Glutamatergic neuron (in vitro differentiated cells): Measurements from ENCODE around the gene TCERG1L. TPM values are rescaled to one million over a fixed set of nuclear protein-coding genes. Genes with fewer than 3 reads are reported as not detected.

Experiments used
- DNase-seq: peaks from one replicate; pipeline ENCODE4 v3.0.0; 2022
- H3K27ac Mint-ChIP-seq: one replicate; pipeline ENCODE4 v1.8.0; 2020; ENCODE audit warnings: mild to moderate bottlenecking, mixed read lengths, inconsistent platforms; ENCODE audit not compliant: unreplicated experiment
- H3K27me3 Mint-ChIP-seq: one replicate; pipeline ENCODE4 v1.8.0; 2020; ENCODE audit warnings: mild to moderate bottlenecking, moderate library complexity, mixed read lengths, inconsistent platforms; ENCODE audit not compliant: unreplicated experiment
- H3K36me3 Mint-ChIP-seq: one replicate; pipeline ENCODE4 v1.8.0; 2020; ENCODE audit warnings: mild to moderate bottlenecking, mixed read lengths, inconsistent platforms; ENCODE audit not compliant: unreplicated experiment
- H3K4me1 Mint-ChIP-seq: one replicate; pipeline ENCODE4 v1.8.0; 2020; ENCODE audit warnings: mild to moderate bottlenecking, low read depth, mixed read lengths, inconsistent platforms; ENCODE audit not compliant: unreplicated experiment
- H3K4me3 Mint-ChIP-seq: one replicate; pipeline ENCODE4 v1.8.0; 2020; ENCODE audit warnings: mild to moderate bottlenecking, mixed read lengths, inconsistent platforms; ENCODE audit not compliant: unreplicated experiment
- H3K9me3 Mint-ChIP-seq: one replicate; pipeline ENCODE4 v1.8.0; 2020; ENCODE audit warnings: mild to moderate bottlenecking, moderate library complexity, mixed read lengths, inconsistent platforms; ENCODE audit not compliant: unreplicated experiment
- CTCF ChIP-seq: fragments of 200-600 bp; sonication (generic); IDR thresholded peaks from one replicate; pipeline ENCODE4 v1.5.0; 2021; ENCODE audit not compliant: partially characterized antibody, unreplicated experiment
- long read RNA-seq: library from polyadenylated mRNA; unstranded; transcript quantifications from one replicate; pipeline ENCODE4 v2.0.0, GENCODE V29; 2020; ENCODE audit not compliant: unreplicated experiment
- total RNA-seq: library from RNA; stranded (reverse); fragmentation: NEBNext Ultra II Directional; extraction: Animal tissue kit (Norgen Biotek cat#: 25700); gene quantifications from one replicate; pipeline ENCODE4 v1.2.1, GENCODE V29; 2021; ENCODE audit not compliant: unreplicated experiment

TCERG1L gene
- total RNA-seq, result 2.2 TPM
- long read RNA-seq, result 0 reads

- TF ChIP-seq CTCF, result no peak
- H3K36me3 Mint-ChIP-seq, result peaks cover 5% of the 10 kb centered on the region
- H3K4me1 Mint-ChIP-seq, result no peaks in the 10 kb centered on the region
- DNase-seq, result peak; percentile 54
- H3K9me3 Mint-ChIP-seq, result peaks cover 6% of the 10 kb centered on the region
- no peak within 1 kb of the TSS for H3K27ac Mint-ChIP-seq
- H3K27me3 Mint-ChIP-seq, result peaks cover 4% of the 10 kb centered on the region
- H3K4me3 Mint-ChIP-seq, result peak within 1 kb of the TSS; percentile 77
These were observed at the start of gene TCERG1L for GRCh38 chr10:131311661-131312477. Gene TCERG1L, minus strand, starts transcription at chr10:131311721. Its CDS starts 86 bp downstream, at chr10:131311635.

- peaks cover 13% of the 10 kb centered on the region for H3K9me3 Mint-ChIP-seq
- no peak overlapping the region for H3K27ac Mint-ChIP-seq
- DNase-seq, result no peak
- H3K36me3 Mint-ChIP-seq, result no peaks in the 10 kb centered on the region
- no peak for TF ChIP-seq CTCF
- H3K4me3 Mint-ChIP-seq, result no peak overlapping the region
- H3K4me1 Mint-ChIP-seq, result no peaks in the 10 kb centered on the region
- H3K27me3 Mint-ChIP-seq, result no peaks in the 10 kb centered on the region
These were observed 47.4 kb upstream of the TCERG1L start for GRCh38 chr10:131358741-131359442.

- DNase-seq, result no peak
- no peaks in the 10 kb centered on the region for H3K36me3 Mint-ChIP-seq
- no peak for TF ChIP-seq CTCF
- peaks cover 9% of the 10 kb centered on the region for H3K9me3 Mint-ChIP-seq
- peaks cover 2% of the 10 kb centered on the region for H3K27me3 Mint-ChIP-seq
- H3K4me1 Mint-ChIP-seq, result no peaks in the 10 kb centered on the region
- no peak overlapping the region for H3K27ac Mint-ChIP-seq
- H3K4me3 Mint-ChIP-seq, result no peak overlapping the region
These were observed 44.9 kb upstream of the TCERG1L start for GRCh38 chr10:131356442-131356841.

GRCh38 chr10:131355881-131356280, 44.4 kb upstream of the TCERG1L start:
- Mint-ChIP-seq H3K4me1 (no peaks in the 10 kb centered on the region), H3K27ac (no peak overlapping the region), H3K36me3 (no peaks in the 10 kb centered on the region), H3K4me3 (no peak overlapping the region), H3K9me3 (peaks cover 8% of the 10 kb centered on the region), H3K27me3 (peaks cover 5% of the 10 kb centered on the region)
- no peak for TF ChIP-seq CTCF
- DNase-seq, result no peak

- no peak overlapping the region for H3K27ac Mint-ChIP-seq
- peaks cover 3% of the 10 kb centered on the region for H3K9me3 Mint-ChIP-seq
- no peak overlapping the region for H3K4me3 Mint-ChIP-seq
- DNase-seq, result no peak
- no peaks in the 10 kb centered on the region for H3K4me1 Mint-ChIP-seq
- TF ChIP-seq CTCF, result no peak
- peaks cover 8% of the 10 kb centered on the region for H3K27me3 Mint-ChIP-seq
- no peaks in the 10 kb centered on the region for H3K36me3 Mint-ChIP-seq
These were observed 43.5 kb upstream of the TCERG1L start for GRCh38 chr10:131355056-131355455.
